GM19351 (cell line): ENCODE results near the gene PCDHGA6.
"Not testable (repeated sequence)": the region's sequence is repeated elsewhere in the genome, so short reads cannot be mapped to it uniquely, and the experiment has no call there.

Experiments used
- ATAC-seq: cut with Tn5 transposase; IDR thresholded peaks from one replicate; pipeline ENCODE4 v1.9.1; 2021; ENCODE audit warnings: mild to moderate bottlenecking, moderate library complexity; ENCODE audit not compliant: unreplicated experiment

The PCDHGA6 gene

DNA sequence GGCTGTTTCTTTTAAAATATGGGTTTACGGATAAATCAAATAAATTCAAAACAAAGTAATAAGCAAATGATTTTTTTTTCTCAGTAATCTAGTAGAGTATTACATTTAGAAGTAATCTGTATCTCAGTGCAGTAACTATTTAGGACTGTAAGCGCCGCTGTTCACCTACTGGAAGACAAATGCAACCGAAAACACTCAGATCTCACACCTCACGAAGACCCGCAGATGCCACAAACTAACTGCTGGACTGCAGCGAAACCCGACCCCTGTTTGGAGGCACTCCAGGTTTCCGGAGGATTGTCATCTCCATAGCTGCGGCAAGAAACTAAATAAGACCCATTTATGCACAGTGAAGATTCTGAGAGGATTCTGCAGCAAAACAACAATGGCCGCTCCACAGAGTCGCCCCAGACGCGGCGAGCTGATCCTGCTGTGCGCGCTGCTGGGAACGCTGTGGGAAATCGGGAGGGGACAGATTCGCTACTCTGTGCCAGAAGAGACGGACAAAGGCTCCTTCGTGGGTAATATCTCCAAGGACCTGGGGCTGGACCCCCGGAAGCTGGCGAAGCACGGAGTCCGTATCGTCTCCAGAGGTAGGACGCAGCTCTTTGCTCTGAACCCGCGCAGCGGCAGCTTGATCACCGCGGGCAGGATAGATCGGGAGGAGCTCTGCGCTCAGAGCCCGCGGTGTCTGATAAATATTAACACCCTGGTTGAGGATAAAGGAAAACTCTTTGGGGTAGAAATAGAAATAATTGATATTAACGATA lies 18.9 kb downstream of the PCDHGA6 start, which contains the start of gene PCDHGA8:
Gene PCDHGA8 (plus strand): TSS at position 205 of the 770 bp plus-strand sequence. CDS start 181 bp downstream, at position 386.
- no peak for ATAC-seq

DNA sequence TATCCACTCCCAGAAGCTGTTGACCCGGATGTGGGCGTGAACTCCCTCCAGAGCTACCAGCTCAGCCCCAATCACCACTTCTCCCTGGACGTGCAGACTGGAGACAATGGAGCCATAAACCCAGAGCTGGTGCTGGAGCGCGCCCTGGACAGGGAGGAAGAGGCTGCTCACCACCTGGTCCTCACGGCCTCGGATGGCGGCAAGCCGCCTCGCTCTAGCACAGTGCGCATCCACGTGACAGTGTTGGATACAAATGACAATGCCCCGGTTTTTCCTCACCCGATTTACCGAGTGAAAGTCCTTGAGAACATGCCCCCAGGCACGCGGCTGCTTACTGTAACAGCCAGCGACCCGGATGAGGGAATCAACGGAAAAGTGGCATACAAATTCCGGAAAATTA lies 19.6 kb downstream of the PCDHGA6 start:
- ATAC-seq, result no peak

DNA sequence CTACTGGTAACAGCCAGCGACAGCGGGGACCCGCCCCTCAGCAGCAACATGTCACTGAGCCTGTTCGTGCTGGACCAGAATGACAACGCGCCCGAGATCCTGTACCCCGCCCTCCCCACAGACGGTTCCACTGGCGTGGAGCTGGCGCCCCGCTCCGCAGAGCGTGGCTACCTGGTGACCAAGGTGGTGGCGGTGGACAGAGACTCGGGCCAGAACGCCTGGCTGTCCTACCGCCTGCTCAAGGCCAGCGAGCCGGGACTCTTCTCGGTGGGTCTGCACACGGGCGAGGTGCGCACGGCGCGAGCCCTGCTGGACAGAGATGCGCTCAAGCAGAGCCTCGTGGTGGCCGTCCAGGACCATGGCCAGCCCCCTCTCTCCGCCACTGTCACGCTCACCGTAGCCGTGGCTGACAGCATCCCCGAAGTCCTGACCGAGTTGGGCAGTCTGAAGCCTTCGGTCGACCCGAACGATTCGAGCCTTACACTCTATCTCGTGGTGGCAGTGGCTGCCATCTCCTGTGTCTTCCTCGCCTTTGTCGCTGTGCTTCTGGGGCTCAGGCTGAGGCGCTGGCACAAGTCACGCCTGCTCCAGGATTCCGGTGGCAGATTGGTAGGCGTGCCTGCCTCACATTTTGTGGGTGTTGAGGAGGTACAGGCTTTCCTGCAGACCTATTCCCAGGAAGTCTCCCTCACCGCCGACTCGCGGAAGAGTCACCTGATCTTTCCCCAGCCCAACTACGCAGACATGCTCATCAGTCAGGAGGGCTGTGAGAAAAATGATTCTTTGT lies 20.9 kb downstream of the PCDHGA6 start:
- not testable (repeated sequence) for ATAC-seq

DNA sequence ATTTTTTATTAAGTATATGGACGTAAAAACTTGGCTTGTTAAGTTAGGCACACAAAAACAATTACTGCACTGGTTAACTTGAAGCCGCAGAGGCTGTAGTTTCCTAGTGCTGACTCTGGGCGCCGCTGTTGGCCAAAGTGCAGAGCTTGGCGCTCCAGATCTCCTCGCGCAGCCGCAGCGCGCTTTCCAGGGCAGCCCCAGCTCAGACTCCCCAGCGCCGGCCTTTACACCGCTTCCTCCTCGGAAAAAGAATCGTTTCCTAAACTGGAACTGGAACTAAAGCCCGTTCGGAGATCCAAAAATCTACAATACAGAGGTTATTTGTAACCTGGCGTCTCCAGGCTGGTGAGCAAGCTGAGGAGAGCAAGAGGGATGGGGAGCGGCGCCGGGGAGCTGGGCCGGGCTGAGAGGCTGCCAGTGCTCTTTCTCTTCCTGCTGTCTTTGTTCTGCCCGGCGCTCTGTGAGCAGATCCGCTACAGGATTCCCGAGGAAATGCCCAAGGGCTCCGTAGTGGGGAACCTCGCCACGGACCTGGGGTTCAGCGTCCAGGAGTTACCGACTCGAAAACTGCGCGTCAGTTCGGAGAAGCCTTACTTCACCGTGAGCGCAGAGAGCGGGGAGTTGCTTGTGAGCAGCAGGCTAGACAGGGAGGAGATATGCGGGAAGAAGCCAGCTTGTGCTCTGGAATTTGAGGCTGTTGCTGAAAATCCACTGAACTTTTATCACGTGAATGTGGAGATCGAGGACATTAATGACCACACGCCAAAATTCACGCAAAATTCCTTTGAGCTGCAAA lies 24.3 kb downstream of the PCDHGA6 start, which contains the start of gene PCDHGB5:
Gene PCDHGB5 (plus strand): TSS at position 192 of the 796 bp plus-strand sequence. CDS start 181 bp downstream, at position 373.
- ATAC-seq, result peak; percentile 98

DNA sequence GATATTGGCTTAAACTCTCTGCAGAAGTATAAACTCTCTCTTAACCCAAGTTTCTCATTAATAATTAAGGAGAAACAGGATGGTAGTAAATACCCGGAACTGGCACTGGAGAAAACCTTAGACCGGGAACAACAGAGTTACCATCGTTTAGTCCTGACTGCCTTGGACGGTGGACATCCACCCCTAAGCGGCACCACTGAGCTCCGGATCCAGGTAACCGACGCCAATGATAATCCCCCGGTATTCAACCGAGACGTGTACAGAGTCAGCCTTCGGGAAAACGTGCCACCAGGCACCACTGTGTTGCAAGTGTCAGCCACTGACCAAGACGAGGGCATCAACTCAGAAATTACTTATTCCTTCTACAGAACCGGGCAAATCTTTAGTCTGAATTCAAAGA lies 24.9 kb downstream of the PCDHGA6 start:
- ATAC-seq, result no peak

DNA sequence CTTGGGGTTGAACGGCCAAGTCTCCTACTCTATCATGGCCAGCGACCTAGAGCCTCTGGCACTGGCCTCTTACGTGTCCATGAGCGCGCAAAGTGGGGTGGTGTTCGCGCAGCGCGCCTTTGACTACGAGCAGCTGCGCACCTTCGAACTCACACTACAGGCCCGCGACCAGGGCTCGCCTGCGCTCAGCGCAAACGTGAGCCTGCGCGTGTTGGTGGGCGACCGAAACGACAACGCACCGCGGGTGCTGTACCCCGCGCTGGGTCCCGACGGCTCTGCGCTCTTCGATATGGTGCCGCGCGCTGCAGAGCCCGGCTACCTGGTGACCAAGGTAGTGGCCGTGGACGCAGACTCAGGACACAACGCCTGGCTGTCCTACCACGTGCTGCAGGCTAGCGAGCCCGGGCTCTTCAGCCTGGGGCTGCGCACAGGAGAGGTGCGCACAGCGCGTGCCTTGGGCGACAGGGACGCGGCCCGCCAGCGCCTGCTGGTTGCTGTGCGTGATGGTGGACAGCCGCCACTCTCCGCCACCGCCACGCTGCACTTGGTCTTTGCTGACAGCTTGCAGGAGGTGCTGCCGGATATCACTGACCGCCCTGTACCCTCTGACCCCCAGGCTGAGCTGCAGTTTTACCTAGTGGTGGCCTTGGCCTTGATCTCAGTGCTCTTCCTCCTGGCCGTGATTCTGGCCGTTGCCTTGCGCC lies 26.0 kb downstream of the PCDHGA6 start:
- no peak for ATAC-seq

DNA sequence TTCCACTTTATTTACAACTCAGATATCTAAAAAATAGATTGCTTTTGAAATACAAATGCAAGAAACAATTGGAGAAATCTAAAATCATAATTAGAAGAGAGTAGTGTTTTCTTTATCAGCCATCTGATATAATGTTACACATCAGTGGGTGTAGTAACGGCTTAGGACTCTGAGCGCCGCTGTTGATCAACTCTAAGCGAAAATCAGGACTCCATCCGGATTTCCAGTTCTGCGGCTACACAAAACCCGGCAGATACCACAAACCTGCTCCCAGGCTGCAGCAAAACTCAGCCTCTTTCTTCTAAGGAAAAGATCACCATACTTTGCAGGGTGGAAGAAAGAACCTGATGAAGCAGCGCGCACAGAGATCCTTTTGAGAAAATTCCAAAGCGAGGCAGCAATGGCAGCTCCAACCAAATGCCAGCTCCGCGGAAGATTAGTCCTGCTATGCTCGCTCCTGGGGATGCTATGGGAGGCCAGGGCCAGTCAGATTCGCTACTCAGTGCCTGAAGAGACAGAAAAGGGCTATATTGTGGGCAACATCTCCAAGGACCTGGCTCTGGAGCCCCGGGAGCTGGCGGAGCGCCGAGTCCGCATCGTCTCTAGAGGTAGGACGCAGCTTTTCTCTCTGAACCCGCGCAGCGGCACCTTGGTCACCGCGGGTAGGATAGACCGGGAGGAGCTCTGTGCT lies 29.0 kb downstream of the PCDHGA6 start, which contains the start of gene PCDHGA9:
Gene PCDHGA9 (plus strand): TSS at position 226 of the 691 bp plus-strand sequence. CDS start 175 bp downstream, at position 401.
- ATAC-seq, result no peak

DNA sequence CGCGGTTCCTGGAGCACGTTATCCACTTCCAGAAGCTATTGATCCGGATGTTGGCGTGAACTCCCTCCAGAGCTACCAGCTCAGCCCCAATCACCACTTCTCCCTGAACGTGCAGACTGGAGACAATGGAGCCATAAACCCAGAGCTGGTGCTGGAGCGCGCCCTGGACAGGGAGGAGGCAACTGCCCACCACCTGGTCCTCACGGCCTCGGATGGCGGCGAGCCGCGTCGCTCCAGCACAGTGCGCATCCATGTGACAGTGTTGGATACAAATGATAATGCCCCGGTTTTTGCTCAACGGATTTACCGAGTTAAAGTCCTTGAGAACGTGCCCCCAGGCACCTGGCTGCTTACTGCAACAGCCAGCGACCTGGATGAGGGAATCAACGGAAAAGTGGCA lies 29.7 kb downstream of the PCDHGA6 start:
- ATAC-seq, result no peak

DNA sequence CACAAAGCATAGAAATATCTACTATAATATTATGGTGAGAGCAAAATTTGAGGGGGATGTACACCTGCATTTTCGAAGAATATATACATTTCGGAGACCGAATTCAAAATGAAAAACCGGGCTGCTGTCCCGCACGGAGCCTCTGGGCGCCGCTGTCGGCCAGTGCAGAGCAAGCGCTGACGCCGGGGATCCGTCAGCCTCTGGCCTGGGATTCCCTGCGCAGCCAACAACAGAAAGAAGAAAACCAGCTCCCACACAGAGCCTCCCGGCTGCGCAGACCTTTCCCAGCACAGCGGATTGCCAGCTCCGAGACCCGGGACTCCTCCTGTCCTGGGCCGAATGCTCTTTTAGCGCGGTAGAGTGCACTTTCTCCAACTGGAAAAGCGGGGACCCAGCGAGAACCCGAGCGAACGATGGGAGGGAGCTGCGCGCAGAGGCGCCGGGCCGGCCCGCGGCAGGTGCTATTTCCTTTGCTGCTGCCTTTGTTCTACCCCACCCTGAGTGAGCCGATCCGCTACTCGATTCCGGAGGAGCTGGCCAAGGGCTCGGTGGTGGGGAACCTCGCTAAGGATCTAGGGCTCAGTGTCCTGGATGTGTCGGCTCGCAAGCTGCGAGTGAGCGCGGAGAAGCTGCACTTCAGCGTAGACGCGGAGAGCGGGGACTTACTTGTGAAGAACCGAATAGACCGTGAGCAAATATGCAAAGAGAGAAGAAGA lies 34.3 kb downstream of the PCDHGA6 start, which contains the start of gene PCDHGB6:
Gene PCDHGB6 (plus strand): TSS at position 232 of the 716 bp plus-strand sequence. CDS start 182 bp downstream, at position 414.
- ATAC-seq, result peak; percentile 86

DNA sequence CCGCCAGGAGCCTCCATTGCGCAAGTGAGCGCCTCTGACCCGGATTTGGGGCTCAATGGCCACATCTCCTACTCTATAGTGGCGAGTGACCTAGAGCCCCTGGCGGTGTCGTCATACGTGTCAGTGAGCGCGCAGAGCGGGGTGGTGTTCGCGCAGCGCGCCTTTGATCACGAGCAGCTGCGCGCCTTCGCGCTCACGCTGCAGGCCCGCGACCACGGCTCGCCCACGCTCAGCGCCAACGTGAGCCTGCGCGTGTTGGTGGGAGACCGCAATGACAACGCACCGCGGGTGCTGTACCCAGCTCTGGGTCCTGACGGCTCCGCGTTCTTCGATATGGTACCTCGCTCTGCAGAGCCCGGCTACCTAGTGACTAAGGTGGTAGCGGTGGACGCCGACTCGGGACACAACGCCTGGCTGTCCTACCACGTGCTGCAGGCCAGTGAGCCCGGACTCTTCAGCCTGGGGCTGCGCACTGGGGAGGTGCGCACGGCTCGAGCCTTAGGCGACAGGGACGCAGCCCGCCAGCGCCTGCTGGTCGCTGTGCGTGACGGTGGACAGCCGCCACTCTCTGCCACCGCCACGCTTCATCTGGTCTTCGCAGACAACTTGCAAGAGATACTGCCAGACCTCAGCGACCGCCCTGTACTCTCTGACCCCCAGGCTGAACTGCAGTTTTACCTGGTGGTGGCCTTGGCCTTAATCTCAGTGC lies 36.1 kb downstream of the PCDHGA6 start:
- ATAC-seq, result no peak

DNA sequence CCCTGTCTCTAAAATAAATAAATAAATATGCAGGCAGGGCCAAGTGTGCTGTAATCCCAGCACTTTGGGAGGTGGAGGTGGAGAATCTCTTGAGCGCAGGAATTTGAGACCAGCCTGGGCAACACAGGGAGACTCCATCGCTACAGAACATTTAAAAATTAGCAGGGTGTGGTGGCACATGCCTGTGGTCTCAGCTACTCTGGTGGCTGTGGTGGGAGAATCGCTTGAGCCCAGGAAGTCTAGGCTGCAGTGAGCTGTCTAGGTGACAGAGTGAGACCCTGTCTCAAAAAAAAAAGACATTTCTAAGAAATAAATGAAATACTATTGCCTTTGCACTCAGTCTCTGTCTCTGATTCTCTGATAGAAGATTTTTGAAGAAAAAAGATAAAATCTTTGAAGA lies 37.9 kb downstream of the PCDHGA6 start:
- ATAC-seq, result no peak

DNA sequence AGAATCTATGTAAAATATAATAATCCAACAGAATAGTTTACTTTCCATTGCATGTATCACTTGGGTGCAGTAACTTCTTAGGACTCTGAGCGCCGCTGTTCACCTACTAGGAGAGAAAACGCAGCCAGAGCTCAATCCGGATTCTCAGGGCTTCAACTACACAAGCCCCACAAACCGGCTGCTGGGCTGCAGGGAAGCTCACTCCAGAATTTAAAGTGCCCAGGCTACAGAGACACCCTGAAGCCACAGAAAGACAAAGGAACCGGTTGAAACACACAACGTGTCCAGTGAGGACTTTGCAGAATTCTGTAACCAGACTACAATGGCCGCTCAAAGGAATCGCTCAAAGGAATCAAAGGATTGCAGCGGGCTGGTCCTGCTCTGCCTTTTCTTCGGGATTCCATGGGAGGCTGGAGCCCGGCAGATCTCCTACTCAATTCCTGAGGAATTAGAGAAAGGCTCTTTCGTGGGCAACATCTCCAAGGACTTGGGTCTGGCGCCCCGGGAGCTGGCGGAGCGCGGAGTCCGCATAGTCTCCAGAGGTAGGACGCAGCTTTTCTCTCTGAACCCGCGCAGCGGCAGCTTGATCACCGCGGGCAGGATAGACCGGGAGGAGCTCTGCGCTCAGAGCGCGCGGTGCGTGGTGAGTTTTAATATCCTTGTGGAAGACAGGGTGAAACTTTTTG lies 39.3 kb downstream of the PCDHGA6 start, which contains the start of gene PCDHGA10:
Gene PCDHGA10 (plus strand): TSS at position 134 of the 686 bp plus-strand sequence. CDS start 189 bp downstream, at position 323.
- ATAC-seq, result peak; percentile 76

DNA sequence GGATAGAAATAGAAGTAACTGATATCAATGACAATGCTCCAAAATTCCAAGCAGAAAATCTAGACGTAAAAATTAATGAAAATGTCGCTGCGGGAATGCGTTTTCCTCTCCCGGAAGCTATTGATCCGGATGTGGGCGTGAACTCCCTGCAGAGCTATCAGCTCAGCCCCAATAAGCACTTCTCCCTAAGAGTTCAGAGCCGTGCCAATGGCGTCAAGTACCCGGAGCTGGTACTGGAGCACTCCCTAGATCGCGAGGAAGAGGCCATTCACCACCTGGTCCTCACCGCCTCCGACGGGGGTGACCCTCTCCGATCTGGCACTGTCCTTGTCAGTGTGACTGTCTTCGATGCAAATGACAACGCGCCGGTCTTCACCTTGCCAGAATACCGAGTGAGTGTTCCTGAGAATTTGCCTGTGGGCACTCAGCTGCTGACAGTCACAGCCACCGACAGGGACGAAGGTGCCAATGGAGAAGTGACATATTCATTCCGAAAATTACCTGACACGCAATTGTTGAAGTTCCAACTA lies 39.9 kb downstream of the PCDHGA6 start:
- ATAC-seq, result no peak

DNA sequence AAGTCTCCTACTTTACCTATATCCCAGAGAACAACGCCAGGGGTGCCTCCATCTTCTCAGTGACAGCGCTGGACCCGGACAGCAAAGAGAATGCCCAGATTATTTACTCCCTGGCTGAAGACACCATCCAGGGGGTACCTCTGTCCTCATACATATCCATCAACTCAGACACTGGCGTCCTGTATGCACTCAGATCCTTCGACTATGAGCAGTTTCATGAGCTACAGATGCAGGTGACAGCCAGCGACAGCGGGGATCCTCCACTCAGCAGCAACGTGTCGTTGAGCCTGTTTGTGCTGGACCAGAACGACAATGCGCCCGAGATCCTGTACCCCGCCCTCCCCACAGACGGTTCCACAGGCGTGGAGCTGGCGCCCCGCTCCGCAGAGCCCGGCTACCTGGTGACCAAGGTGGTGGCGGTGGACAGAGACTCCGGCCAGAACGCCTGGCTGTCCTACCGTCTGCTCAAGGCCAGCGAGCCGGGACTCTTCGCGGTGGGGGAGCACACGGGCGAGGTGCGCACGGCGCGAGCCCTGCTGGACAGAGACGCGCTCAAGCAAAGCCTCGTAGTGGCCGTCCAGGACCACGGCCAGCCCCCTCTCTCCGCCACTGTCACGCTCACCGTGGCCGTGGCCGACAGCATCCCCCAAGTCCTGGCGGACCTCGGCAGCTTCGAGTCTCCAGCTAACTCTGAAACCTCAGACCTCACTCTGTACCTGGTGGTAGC lies 41.0 kb downstream of the PCDHGA6 start:
- ATAC-seq, result not testable (repeated sequence)

DNA sequence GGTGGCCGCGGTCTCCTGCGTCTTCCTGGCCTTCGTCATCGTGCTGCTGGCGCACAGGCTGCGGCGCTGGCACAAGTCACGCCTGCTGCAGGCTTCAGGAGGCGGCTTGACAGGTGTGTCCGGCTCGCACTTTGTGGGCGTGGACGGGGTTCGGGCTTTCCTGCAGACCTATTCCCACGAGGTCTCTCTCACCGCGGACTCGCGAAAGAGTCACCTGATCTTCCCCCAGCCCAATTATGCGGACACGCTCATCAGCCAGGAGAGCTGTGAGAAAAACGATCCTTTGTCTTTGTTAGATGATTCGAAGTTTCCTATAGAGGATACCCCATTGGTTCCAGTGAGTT lies 41.6 kb downstream of the PCDHGA6 start:
- not testable (repeated sequence) for ATAC-seq

DNA sequence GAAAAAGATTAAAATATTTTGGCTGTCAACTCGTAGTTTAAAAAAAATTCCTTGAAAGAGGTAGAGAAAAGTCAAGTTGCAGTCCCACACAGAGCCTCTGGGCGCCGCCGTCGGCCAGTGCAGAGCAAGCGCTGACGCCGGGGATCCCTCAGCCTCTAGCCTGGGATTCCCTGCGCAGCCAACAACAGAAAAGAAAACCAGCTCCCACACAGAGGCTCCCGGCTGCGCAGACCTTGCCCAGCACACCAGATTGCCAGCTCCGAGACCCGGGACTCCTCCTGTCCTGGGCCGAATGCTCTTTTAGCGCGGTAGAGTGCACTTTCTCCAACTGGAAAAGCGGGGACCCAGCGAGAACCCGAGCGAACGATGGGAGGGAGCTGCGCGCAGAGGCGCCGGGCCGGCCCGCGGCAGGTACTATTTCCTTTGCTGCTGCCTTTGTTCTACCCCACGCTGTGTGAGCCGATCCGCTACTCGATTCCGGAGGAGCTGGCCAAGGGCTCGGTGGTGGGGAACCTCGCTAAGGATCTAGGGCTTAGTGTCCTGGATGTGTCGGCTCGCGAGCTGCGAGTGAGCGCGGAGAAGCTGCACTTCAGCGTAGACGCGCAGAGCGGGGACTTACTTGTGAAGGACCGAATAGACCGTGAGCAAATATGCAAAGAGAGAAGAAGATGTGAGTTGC lies 43.9 kb downstream of the PCDHGA6 start, which contains the start of gene PCDHGB7:
Gene PCDHGB7 (plus strand): TSS at position 184 of the 679 bp plus-strand sequence. CDS start 183 bp downstream, at position 367.
- peak; percentile 76 for ATAC-seq
